Fibroblast of peridontal ligament (primary cell): Measurements from ENCODE around the gene LGR6.
"Not testable (repeated sequence)": the region's sequence is repeated elsewhere in the genome, so short reads cannot be mapped to it uniquely, and the experiment has no call there.

Experiments used
- DNase-seq: peaks from one replicate; pipeline ENCODE4 v3.0.0-alpha.2; 2010; ENCODE audit errors: extremely low read depth

LGR6 gene

GRCh38 chr1:202221911-202222909, 28.6 kb downstream of the LGR6 start:
- no peak for DNase-seq

- DNase-seq = no peak
Measured at GRCh38 chr1:202223121-202223860, 29.7 kb downstream of the LGR6 start.

GRCh38 chr1:202224453-202224852, 30.9 kb downstream of the LGR6 start:
- DNase-seq = no peak

- no peak for DNase-seq
Measured at GRCh38 chr1:202225131-202225530, 31.5 kb downstream of the LGR6 start.

- no peak for DNase-seq
Measured at GRCh38 chr1:202227053-202227672, 33.6 kb downstream of the LGR6 start.

GRCh38 chr1:202227997-202228401, 34.4 kb downstream of the LGR6 start:
- DNase-seq = no peak

GRCh38 chr1:202228484-202229122, 35.0 kb downstream of the LGR6 start:
- no peak for DNase-seq

GRCh38 chr1:202229376-202229775, 35.8 kb downstream of the LGR6 start:
- no peak for DNase-seq

GRCh38 chr1:202230061-202230938, 36.7 kb downstream of the LGR6 start:
- no peak for DNase-seq

- no peak for DNase-seq
Measured at GRCh38 chr1:202230939-202231645, 37.5 kb downstream of the LGR6 start.

- no peak for DNase-seq
Measured at GRCh38 chr1:202233171-202233570, 39.6 kb downstream of the LGR6 start.

- DNase-seq = no peak
Measured at GRCh38 chr1:202233804-202234203, 40.2 kb downstream of the LGR6 start.

GRCh38 chr1:202234331-202235002, 40.9 kb downstream of the LGR6 start:
- DNase-seq = peak; percentile 54

GRCh38 chr1:202235003-202235660, 41.5 kb downstream of the LGR6 start:
- DNase-seq = no peak

- peak; percentile 87 for DNase-seq
Measured at GRCh38 chr1:202235856-202236837, 42.5 kb downstream of the LGR6 start.

- no peak for DNase-seq
Measured at GRCh38 chr1:202237052-202237451, 43.5 kb downstream of the LGR6 start.

- no peak for DNase-seq
Measured at GRCh38 chr1:202238914-202239313, 45.3 kb downstream of the LGR6 start.

- DNase-seq = not testable (repeated sequence)
Measured at GRCh38 chr1:202240226-202240625, 46.6 kb downstream of the LGR6 start.
